ENCODE measurements around the gene MRPL49.

- TF ChIP-seq CTCF (conservative IDR thresholded peaks at IDR 0.05; ENCODE audit: low read depth, low read length) (no peak), EZH2 (IDR thresholded peaks at IDR 0.05; ENCODE audit: borderline replicate concordance, low read depth, low read length, poor library complexity, severe bottlenecking) (no peak)
These were observed 8.7 kb downstream of the MRPL49 start for GRCh38 chr11:65130631-65131416.

Measured in A673 (cell line).